Gastrocnemius medialis (tissue), 4 donors: Measurements from ENCODE around the gene DRD3. TPM values are rescaled to one million over a fixed set of nuclear protein-coding genes. Genes with fewer than 3 reads are reported as not detected.

Experiments used
- ATAC-seq, 2 donors: fragments of 150-250 bp; one replicate each; pipeline ENCODE4 v1.9.1; 2016
- DNase-seq, 2 donors: peaks; one replicate each; pipeline ENCODE4 v3.0.0-alpha.2; 2019
- H3K27ac ChIP-seq, 4 donors: fragments of 200-600 bp; sonication (generic); 1 replicate in 1 of 4; 2 replicates in 3 of 4; pipeline ENCODE4 v1.5.1; 2016 to 2018; ENCODE audit warnings: mild to moderate bottlenecking in 2 of 4, moderate library complexity in 1 of 4
- H3K27me3 ChIP-seq, 3 donors: fragments of 200-600 bp; sonication (generic) in 2 of 3; 1 replicate in 1 of 3; 2 replicates in 2 of 3; pipeline versions ENCODE4 v1.5.1 to v1.6.0; 2016 to 2019; ENCODE audit warnings: mild to moderate bottlenecking in 1 of 3, moderate library complexity in 1 of 3
- H3K36me3 ChIP-seq, 2 donors: fragments of 200-600 bp; sonication (generic) in 1 of 2; one replicate each; pipeline ENCODE4 v1.5.1; 2017 to 2018
- H3K4me1 ChIP-seq, 2 donors: fragments of 200-600 bp; sonication (generic) in 1 of 2; one replicate each; pipeline ENCODE4 v1.5.1; 2016 to 2017; ENCODE audit warnings: mild to moderate bottlenecking in 2 of 2
- H3K4me3 ChIP-seq, 4 donors: fragments of 200-600 bp; sonication (generic) in 3 of 4; 1 replicate in 1 of 4; 2 replicates in 3 of 4; pipeline ENCODE4 v1.5.1; 2016 to 2019; ENCODE audit warnings: mild to moderate bottlenecking in 2 of 4
- H3K9me3 ChIP-seq, 3 donors: fragments of 200-600 bp; sonication (generic) in 2 of 3; 1 replicate in 1 of 3; 2 replicates in 2 of 3; pipeline ENCODE4 v1.5.1; 2016 to 2019
- CTCF ChIP-seq, 5 experiments: fragments of 450-650 bp in 3 of 5; fragments of 200-600 bp in 2 of 5; sonication (generic) in 2 of 5; IDR thresholded peaks in 4 of 5; conservative IDR thresholded peaks in 1 of 5; 1 replicate in 4 of 5; 2 replicates in 1 of 5; pipeline ENCODE4 v1.5.1; 2016 to 2019; ENCODE audit warnings: antibody characterized with exemption in 5 of 5, mild to moderate bottlenecking in 3 of 5, moderate library complexity in 3 of 5
- POLR2A ChIP-seq, 2 donors: fragments of 450-650 bp; IDR thresholded peaks; one replicate each; pipeline ENCODE4 v1.6.1; 2017; ENCODE audit warnings: antibody characterized with exemption in 2 of 2, mild to moderate bottlenecking in 2 of 2, moderate library complexity in 2 of 2
- in situ Hi-C, 4 donors: fragments of 200-750 bp; cut with MboI; loops; one replicate each; pipeline versions ENCODE4 v1.15.0 to v1.8.0; 2017; ENCODE audit warnings: low sequenced_read_pairs in 4 of 4
- intact Hi-C: fragments of 100-400 bp; cut with DNase I; formaldehyde crosslinking; loops from one replicate; pipeline ENCODE4 v1.15.1; 2023; ENCODE audit warnings: low total_unique reads
- total RNA-seq, 4 donors: library from RNA; depleted of rRNA; stranded (reverse); fragments of >200 nt; gene quantifications; one replicate each; pipeline versions ENCODE4 v1.1.0 to v1.2.3, GENCODE V29; 2016

Gene DRD3
- total RNA-seq, 4 donors from 2014 or later, result not detected

DNA sequence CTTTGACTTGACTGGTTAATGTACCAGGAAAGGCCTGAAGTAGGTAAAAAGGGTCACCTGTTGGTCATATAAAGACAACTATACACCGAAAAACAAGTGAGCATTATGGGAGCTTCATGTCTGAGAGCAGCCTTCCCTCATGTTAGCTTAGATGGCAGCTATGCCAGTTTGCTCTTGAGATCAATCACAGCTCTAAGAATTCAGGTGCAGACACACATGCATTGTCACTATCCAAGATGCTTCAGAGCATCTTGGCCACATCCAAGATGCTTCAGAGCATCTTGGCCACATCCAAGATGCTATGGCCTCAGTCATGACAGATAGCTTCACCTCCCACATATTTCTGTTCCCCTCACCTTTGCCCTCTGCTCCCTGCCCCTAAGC, 43.0 kb upstream of the DRD3 start:
- no peaks in the 10 kb centered on the region for H3K4me1 ChIP-seq
- no peaks in the 10 kb centered on the region for H3K9me3 ChIP-seq
- no peak overlapping the region for H3K4me3 ChIP-seq
- no peaks in the 10 kb centered on the region for H3K36me3 ChIP-seq
- intact Hi-C loops (no loop called here), in situ Hi-C loops (no loop called here)
- TF ChIP-seq CTCF (IDR thresholded peaks at IDR 0.05 in 4 of 5, conservative IDR thresholded peaks at IDR 0.05 in 1 of 5), result no peak
- no peak for TF ChIP-seq POLR2A (IDR thresholded peaks at IDR 0.05)
- DNase-seq (no peak), ATAC-seq (no peak)
- no peaks in the 10 kb centered on the region for H3K27me3 ChIP-seq
- H3K27ac ChIP-seq, result no peak overlapping the region

GRCh38 chr3:114221165-114221880, 42.5 kb upstream of the DRD3 start:
- H3K27me3 ChIP-seq, result no peaks in the 10 kb centered on the region
- H3K4me3 ChIP-seq, result no peak overlapping the region
- intact Hi-C loops, result no loop called here
- ATAC-seq, result no peak
- no peak overlapping the region for H3K27ac ChIP-seq
- no peaks in the 10 kb centered on the region for H3K36me3 ChIP-seq
- no peak for DNase-seq
- in situ Hi-C loops, result no loop called here
- no peaks in the 10 kb centered on the region for H3K9me3 ChIP-seq
- no peaks in the 10 kb centered on the region for H3K4me1 ChIP-seq
- TF ChIP-seq POLR2A (IDR thresholded peaks at IDR 0.05), result no peak
- no peak for TF ChIP-seq CTCF (IDR thresholded peaks at IDR 0.05 in 4 of 5, conservative IDR thresholded peaks at IDR 0.05 in 1 of 5)

DNA sequence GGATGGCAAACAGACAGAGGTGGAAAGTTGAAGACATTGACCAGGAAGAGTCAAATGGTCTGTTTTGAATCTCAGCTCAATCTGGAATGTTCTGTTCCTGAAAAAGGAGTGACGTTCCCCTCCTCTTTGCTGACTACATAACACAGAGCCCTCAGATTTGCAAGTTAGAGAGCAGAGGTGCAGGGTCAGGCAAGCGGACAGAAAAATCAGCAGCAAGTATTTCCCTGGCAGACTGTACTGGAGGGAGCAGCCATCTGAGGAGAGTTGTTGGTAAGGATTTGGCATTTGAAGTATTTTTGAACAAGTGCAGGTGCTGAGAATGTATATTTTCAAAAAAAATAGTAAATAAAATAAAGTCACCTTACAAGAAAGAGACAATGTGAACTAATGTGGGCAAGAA, 40.9 kb upstream of the DRD3 start:
- DNase-seq (no peak), ATAC-seq (no peak)
- H3K4me3 ChIP-seq, result no peak overlapping the region
- H3K9me3 ChIP-seq, result no peaks in the 10 kb centered on the region
- no peaks in the 10 kb centered on the region for H3K36me3 ChIP-seq
- in situ Hi-C loops, result no loop called here
- no peak overlapping the region for H3K27ac ChIP-seq
- intact Hi-C loops, result no loop called here
- no peaks in the 10 kb centered on the region for H3K27me3 ChIP-seq
- TF ChIP-seq CTCF (IDR thresholded peaks at IDR 0.05 in 4 of 5, conservative IDR thresholded peaks at IDR 0.05 in 1 of 5), result no peak
- no peak for TF ChIP-seq POLR2A (IDR thresholded peaks at IDR 0.05)
- no peaks in the 10 kb centered on the region for H3K4me1 ChIP-seq

DNA sequence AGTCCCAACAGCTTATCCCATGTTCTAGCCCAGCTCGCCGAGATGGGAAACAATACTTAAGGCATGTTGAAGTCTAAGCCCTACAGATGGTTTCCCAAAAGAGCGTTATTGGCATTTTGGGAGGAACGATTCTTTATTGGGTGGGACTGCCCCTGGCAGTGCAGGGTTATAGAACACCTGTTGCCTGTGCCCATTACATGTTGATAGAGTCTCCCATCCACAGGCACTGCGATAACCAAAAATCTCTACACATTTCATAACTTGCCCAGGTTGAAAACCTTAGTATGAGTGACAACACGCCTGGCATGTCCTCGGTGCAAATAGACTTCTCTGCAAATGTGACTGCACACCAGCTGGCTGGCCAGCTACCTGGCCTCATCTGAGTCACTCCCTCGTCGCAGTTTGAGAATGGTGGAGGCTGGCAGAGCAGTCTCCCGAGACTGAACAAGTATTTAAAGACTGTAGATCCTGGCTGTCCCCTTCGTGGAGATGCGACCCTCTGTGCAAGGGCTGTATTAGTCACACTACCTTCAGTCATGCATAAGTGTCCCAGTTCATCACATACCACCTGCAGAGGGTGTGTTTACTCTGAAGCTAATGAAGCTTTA, 39.8 kb upstream of the DRD3 start:
- intact Hi-C loops (no loop called here), in situ Hi-C loops (no loop called here)
- Histone ChIP-seq H3K36me3 (no peaks in the 10 kb centered on the region), H3K27me3 (no peaks in the 10 kb centered on the region), H3K4me1 (no peaks in the 10 kb centered on the region), H3K4me3 (no peak overlapping the region), H3K27ac (no peak overlapping the region), H3K9me3 (no peaks in the 10 kb centered on the region)
- DNase-seq (no peak), ATAC-seq (no peak)
- TF ChIP-seq CTCF (IDR thresholded peaks at IDR 0.05 in 4 of 5, conservative IDR thresholded peaks at IDR 0.05 in 1 of 5) (no peak), POLR2A (IDR thresholded peaks at IDR 0.05) (no peak)
